Ishikawa (cell line): Measurements from ENCODE around the gene CPSF6.
A peak's percentile ranks its signal among the peaks of the same experiment; 100 is the strongest.

Source experiments
- CEBPB ChIP-seq: IDR thresholded peaks from 2 replicates; pipeline ENCODE4 v1.6.1; 2012
- CREB1 ChIP-seq: IDR thresholded peaks from 2 replicates; pipeline ENCODE4 v1.6.1; 2012; ENCODE audit warnings: low read depth
- EGR1 ChIP-seq: IDR thresholded peaks from 2 replicates; pipeline ENCODE4 v1.6.1; 2012
- EP300 ChIP-seq: IDR thresholded peaks from 2 replicates; pipeline ENCODE4 v1.6.1; 2012; ENCODE audit warnings: borderline replicate concordance
- FOXM1 ChIP-seq: IDR thresholded peaks from 2 replicates; pipeline ENCODE4 v1.6.1; 2012; ENCODE audit warnings: low read depth, borderline replicate concordance
- NFIC ChIP-seq: IDR thresholded peaks from 2 replicates; pipeline ENCODE4 v1.6.1; 2012
- RAD21 ChIP-seq: IDR thresholded peaks from 2 replicates; pipeline ENCODE4 v1.6.1; 2012; ENCODE audit warnings: low read depth
- REST ChIP-seq: IDR thresholded peaks from 2 replicates; pipeline ENCODE4 v1.6.1; 2012; ENCODE audit warnings: low read depth, mild to moderate bottlenecking
- TAF1 ChIP-seq: IDR thresholded peaks from 2 replicates; pipeline ENCODE4 v1.6.1; 2012; ENCODE audit warnings: low read depth, mild to moderate bottlenecking
- TCF12 ChIP-seq: IDR thresholded peaks from 2 replicates; pipeline ENCODE4 v1.6.1; 2012; ENCODE audit warnings: low read depth
- TEAD4 ChIP-seq: IDR thresholded peaks from 2 replicates; pipeline ENCODE4 v1.6.1; 2012
- YY1 ChIP-seq: IDR thresholded peaks from 2 replicates; pipeline ENCODE4 v1.6.1; 2012; ENCODE audit warnings: low read depth
- ZBTB7A ChIP-seq: IDR thresholded peaks from 2 replicates; pipeline ENCODE4 v1.6.1; 2012; ENCODE audit warnings: low read depth
- TF ChIP-seq, protein P1 (sequence below): IDR thresholded peaks from 2 replicates; pipeline ENCODE4 v1.6.1; 2012
- TF ChIP-seq, protein P2 (sequence below): IDR thresholded peaks from 2 replicates; pipeline ENCODE4 v1.6.1; 2012

CPSF6 gene

DNA sequence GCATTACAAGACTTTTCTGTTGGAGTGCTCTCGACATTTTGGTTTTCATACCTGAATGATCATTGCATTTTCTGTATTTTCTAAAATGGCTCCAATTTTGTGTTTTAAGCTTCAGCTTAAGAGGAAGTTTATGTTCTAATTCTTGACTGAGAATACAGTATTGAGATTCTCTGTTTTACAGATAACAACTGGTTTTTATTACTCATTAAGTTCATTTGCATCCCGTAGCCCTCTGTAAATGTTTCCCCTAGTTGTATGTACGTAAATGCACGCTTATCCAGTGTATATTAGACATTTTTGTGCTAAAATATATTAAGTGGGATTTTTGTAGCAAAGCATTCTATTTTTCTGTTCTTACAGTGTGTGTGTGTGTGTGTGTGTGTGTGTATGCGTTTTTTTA lies 33.1 kb downstream of the CPSF6 start:
- TF ChIP-seq TEAD4, result no peak
- TF ChIP-seq FOXM1, result no peak
- no peak for TF ChIP-seq TCF12
- no peak for TF ChIP-seq REST

DNA sequence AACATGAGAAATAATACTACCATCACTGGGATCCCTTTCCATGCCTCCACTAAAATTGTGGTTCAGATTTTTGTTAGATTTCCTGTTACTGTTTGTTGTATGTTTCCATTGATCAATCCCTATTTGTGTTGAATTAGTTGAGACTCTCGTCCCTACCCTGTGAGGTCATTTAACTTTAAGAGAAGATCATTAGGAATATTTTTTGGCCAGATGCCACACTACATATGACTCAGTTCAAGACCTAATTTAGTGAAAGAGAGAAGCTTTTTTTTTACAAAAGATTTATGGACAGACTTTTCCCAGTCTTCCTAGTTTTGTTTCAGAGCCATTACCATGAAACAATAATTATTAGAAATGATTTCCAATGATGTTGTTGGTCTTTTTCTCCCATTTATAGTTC lies 35.5 kb downstream of the CPSF6 start:
- no peak for TF ChIP-seq EGR1
- TF ChIP-seq, protein P1, sequence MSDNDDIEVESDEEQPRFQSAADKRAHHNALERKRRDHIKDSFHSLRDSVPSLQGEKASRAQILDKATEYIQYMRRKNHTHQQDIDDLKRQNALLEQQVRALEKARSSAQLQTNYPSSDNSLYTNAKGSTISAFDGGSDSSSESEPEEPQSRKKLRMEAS, result no peak
- no peak for TF ChIP-seq TCF12
- TF ChIP-seq CREB1, result no peak
- TF ChIP-seq YY1, result no peak

DNA sequence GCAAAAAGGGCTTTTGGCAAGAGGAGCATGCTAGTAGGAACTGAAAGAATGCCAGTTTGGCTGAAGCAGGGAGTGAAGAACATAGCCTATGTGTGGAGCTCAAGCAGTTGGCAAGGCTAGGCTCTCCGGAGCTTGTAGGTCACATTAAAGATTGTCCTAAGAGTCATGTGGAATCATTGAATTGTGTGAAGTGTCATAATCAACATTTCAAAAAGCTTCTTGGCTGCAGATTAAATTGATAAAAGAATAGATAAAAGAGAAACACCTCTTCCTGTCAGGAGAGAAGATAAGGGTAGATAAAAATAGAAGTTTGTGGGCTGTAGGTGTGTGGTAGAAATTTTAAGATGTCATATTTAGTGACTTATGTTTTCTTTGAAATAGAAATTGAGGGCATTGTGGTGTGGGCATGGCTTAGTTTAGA lies 36.1 kb downstream of the CPSF6 start:
- TF ChIP-seq, protein P2, sequence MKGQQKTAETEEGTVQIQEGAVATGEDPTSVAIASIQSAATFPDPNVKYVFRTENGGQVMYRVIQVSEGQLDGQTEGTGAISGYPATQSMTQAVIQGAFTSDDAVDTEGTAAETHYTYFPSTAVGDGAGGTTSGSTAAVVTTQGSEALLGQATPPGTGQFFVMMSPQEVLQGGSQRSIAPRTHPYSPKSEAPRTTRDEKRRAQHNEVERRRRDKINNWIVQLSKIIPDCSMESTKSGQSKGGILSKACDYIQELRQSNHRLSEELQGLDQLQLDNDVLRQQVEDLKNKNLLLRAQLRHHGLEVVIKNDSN, result no peak
- TF ChIP-seq ZBTB7A, result no peak
- no peak for TF ChIP-seq REST
- no peak for TF ChIP-seq EGR1
- TF ChIP-seq YY1, result no peak
- no peak for TF ChIP-seq EP300
- TF ChIP-seq FOXM1, result no peak
- no peak for TF ChIP-seq TAF1
- no peak for TF ChIP-seq CEBPB
- TF ChIP-seq, protein P1, result no peak
- no peak for TF ChIP-seq CREB1
- TF ChIP-seq TCF12, result no peak
- no peak for TF ChIP-seq NFIC
- TF ChIP-seq RAD21, result no peak
- no peak for TF ChIP-seq TEAD4

- TF ChIP-seq EGR1 (no peak), RAD21 (no peak), TCF12 (no peak), TAF1 (no peak), NFIC (no peak)
Measured at GRCh38 chr12:69278814-69279782, 39.7 kb downstream of the CPSF6 start.

DNA sequence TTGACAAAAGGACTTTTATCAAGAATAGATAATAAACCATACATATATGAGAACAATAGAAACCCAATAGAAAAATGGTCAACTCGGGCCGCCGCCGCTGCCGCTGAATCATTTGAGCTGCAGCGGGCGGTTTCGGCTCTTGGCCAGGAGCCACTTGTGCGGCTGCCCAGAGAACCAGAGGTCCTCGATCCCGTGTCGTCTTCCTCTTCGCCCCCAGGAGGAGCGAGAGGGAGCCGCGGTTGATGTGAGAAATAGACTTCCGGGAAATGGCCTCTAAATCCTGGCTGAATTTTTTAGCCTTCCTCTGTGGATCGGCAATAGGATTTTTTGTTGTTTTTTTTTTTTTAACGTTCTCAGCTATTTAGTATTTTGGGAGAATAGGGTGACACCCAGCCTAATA lies 44.8 kb downstream of the CPSF6 start:
- 0 out of 2 replicates have a peak, but pooled peaks have one; percentile 11 for TF ChIP-seq EP300
- TF ChIP-seq YY1, result 0 out of 2 replicates have a peak, but pooled peaks have one; percentile 22
- TF ChIP-seq TAF1, result no peak
- TF ChIP-seq NFIC, result peak; percentile 74
- TF ChIP-seq FOXM1, result no peak

- TF ChIP-seq CREB1, result no peak
- TF ChIP-seq EP300, result no peak
- TF ChIP-seq REST, result no peak
- TF ChIP-seq CEBPB, result no peak
- TF ChIP-seq FOXM1, result no peak
- TF ChIP-seq YY1, result no peak
- no peak for TF ChIP-seq TCF12
Measured at GRCh38 chr12:69287556-69287955, 48.2 kb downstream of the CPSF6 start.
